GM18502 (cell line): ENCODE measurements around the gene DNAL1.

Experiments used
- ATAC-seq: cut with Tn5 transposase; IDR thresholded peaks from one replicate; pipeline ENCODE4 v1.9.1; 2021; ENCODE audit warnings: mild to moderate bottlenecking; ENCODE audit not compliant: unreplicated experiment, poor library complexity

DNAL1 gene

GRCh38 chr14:73721101-73721821 is 76.5 kb downstream of the DNAL1 start:
- no peak for ATAC-seq

GRCh38 chr14:73722581-73722980 is 77.8 kb downstream of the DNAL1 start:
- no peak for ATAC-seq

- ATAC-seq, result no peak
These were observed 78.6 kb downstream of the DNAL1 start for GRCh38 chr14:73723406-73723796.

- no peak for ATAC-seq
These were observed 79.2 kb downstream of the DNAL1 start for GRCh38 chr14:73723797-73724661.

GRCh38 chr14:73724696-73725095 is 79.9 kb downstream of the DNAL1 start:
- no peak for ATAC-seq

GRCh38 chr14:73725116-73726024 is 80.6 kb downstream of the DNAL1 start:
- ATAC-seq, result no peak

GRCh38 chr14:73726025-73726961 is 81.5 kb downstream of the DNAL1 start:
- no peak for ATAC-seq

- ATAC-seq, result no peak
These were observed 82.4 kb downstream of the DNAL1 start for GRCh38 chr14:73727166-73727565.

GRCh38 chr14:73728717-73729330 is 84.0 kb downstream of the DNAL1 start:
- no peak for ATAC-seq

GRCh38 chr14:73729556-73730265 is 84.9 kb downstream of the DNAL1 start:
- no peak for ATAC-seq

- ATAC-seq, result no peak
These were observed 86.3 kb downstream of the DNAL1 start for GRCh38 chr14:73731111-73731510.

- no peak for ATAC-seq
These were observed 87.2 kb downstream of the DNAL1 start for GRCh38 chr14:73732006-73732405.

GRCh38 chr14:73736842-73737241 is 92.1 kb downstream of the DNAL1 start:
- ATAC-seq, result no peak

GRCh38 chr14:73738518-73739173 is 93.9 kb downstream of the DNAL1 start:
- no peak for ATAC-seq

GRCh38 chr14:73739174-73739898 is 94.5 kb downstream of the DNAL1 start:
- no peak for ATAC-seq

- ATAC-seq, result no peak
These were observed 95.3 kb downstream of the DNAL1 start for GRCh38 chr14:73739899-73740617.
